T-helper 2 cell (primary cell): Measurements from ENCODE around the gene MIF4GD.
A peak's percentile ranks its signal among the peaks of the same experiment; 100 is the strongest.
"Not testable (repeated sequence)": the region's sequence is repeated elsewhere in the genome, so short reads cannot be mapped to it uniquely, and the experiment has no call there.

Experiments
- DNase-seq, 5 experiments: peaks; one replicate each; pipeline versions ENCODE4 v3.0.0 to v3.0.0-alpha.2; 2012 to 2022

Gene MIF4GD

DNA sequence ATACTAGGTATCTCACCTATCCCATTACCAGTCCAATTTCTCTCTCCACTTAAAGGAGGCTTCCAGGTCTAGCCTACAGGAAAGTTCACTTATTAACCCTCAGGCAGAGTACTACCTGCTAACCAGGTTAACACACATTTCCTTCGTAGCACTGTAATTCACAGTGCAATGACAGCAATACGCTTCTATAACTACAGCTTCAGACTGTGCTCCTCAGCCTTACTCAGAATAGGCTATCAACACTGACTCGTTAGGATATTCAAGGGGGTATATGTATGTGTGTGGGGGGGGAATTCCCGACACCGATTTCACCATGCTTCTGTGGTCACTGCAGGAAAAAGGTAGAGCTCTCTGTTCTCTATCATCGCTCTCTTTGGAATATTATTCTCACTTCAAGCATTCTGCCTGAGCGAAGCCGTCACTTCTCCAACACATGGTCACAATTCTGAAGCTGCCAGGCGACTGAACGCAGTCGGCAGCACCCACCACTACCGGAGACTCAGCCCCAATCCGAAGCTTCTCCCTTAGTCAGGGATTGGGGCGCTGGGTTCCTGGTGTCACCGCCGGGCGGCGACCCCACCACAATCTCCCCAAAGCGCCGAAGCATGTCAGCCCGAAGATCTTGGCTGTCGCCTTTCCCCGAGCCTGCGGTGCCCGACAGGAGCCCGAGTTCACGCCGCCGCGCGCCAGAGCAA is 10.2 kb downstream of the MIF4GD start:
- DNase-seq: peak in 3 of 5 experiments; percentile 14 to 45 (median 30)

- not testable (repeated sequence) for DNase-seq
These were observed 13.8 kb downstream of the MIF4GD start for GRCh38 chr17:75257228-75257627.

DNA sequence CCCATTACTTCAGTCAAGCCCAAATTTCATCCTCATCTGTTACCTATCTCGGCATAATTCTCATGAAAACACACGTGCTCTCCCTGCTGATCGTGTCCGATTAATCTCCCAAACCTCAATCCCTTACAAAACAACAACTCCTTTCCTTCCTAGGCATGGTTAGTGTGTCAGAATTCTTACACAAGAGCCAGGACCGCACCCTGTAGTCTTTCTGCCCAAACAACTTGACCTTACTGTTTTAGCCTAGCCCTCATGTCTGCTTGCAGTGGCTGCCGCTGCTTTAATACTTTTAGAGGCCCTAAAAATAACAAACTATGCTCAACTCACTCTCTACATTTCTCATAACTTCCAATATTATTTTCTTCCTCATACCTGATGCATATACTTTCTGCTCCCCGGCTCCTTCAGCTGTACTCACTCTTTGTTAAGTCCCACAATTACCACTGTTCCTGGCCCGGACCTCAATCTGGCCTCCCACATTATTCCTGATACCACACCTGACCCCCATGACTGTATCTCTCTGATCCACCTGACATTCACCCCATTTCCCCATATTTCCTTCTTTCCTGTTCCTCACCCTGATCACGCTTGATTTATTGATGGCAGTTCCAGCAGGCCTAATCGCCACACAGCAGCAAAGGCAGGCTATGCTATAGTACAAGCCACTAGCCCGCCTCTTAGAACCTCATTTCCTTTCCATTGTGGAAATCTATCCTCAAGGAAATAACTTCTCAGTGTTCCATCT is 14.9 kb downstream of the MIF4GD start:
- DNase-seq: not testable (repeated sequence)

DNA sequence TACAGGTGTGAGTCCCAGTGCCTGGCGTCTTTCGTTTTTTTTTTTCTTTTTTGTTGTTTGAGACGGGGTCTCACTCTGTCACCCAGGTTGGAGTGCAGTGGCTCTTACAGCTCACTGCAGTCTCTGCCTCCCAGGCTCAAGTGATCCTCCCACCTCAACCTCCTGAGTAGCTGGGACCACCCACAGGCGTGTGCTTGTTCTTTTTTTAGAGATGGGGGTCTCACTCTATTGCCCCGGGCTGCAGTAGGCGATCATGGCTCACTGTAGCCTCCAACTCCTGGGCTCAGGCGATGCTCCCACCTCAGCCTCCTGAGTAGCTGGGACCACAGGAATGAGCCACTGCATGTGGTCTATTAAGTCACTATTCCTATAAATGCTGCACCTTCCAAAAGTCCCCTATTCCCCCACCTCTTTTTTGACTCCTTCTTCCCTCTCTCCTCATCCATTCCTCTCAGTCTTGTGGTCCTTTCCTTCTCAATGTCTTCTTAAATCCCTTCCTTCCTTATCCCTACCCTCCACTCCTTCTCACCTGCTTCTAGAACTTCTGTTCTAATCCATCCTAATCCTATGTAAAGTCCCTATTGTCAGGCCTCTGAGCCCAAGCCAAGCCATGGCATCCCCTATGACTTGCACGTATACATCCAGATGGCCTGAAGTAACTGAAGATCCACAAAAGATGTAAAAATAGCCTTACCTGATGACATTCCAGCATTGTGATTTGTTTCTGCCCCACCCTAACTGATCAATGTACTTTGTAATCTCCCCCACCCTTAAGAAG is 18.8 kb downstream of the MIF4GD start:
- no peak for DNase-seq

DNA sequence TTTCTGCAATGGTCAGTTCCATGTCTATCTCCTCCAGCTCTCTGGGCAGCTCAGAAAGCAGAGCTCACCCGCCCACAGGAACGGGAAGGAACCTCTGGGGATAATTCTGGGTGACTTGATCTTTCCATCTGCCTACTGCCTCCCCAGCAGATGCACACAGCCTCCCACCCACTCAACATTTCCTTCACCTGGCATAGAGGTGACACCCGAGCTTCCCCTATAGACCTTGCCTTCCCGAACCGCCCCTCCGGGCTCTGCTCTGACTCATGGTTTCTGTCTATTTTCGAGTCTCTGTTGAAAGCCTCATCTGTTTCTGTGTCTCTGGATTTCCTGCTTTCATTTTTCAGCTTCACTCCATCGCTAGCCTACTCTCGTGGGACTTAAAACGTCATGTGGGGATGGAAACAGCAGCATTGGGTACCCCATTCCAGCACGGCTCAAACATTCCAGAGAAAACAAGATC is 21.0 kb downstream of the MIF4GD start:
- DNase-seq: peak in 2 of 5 experiments; percentile 74 to 79

DNA sequence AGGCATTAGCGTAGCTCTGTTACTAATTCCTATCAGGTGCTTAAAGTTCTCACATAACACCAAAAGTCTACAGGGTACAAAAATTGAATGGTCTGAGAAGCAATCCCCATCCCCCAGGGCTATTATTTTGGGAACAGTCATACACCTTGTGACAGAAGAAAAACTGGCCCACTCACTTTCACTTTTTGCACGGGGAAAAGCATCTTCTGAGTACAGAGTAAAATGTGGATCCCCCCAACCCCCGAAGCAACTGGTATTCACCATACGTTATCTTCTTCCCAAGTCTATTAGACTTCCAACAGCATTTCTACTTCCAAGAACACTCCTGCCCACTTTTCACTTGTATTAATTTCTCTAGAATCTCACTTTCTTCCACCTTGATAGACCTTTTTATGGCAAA is 21.5 kb downstream of the MIF4GD start:
- no peak for DNase-seq

- DNase-seq: no peak
These were observed 24.6 kb downstream of the MIF4GD start for GRCh38 chr17:75246404-75246803.

- no peak for DNase-seq
These were observed 26.0 kb downstream of the MIF4GD start for GRCh38 chr17:75245011-75245410.

- no peak for DNase-seq
These were observed 26.7 kb downstream of the MIF4GD start for GRCh38 chr17:75244133-75244866.

DNA sequence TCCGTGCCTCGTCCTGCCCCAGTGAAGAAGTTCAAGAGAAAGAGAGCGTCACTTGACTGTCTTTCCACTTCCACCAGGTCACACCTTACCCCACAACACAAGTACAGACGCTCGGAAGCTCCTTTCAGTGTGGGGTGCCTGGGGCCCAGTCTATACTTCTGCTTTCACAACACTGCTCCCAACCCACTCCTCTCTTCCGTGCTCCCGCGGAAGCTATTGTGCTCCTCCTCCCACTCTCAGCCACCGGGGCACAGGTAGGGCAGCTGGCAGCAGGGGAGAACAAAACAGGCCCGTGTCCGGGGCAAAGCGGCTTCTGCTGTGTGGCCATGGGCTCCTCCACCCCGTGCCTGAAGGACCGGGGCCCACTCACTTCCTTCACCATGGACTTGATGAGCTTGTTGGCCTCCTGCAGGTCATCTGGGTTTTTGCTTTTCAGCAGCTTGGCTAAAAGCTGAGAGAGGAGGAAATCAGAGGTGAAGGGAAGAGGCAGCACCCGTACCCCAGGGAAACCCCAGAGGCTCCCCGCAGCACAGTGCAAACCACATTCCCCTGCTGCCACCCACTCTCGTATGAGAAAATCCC is 28.5 kb downstream of the MIF4GD start:
- peak in 3 of 5 experiments; percentile 19 to 80 (median 69) for DNase-seq

GRCh38 chr17:75241996-75242460 is 29.0 kb downstream of the MIF4GD start:
- DNase-seq: peak in 1 of 5 experiments; percentile 37

DNA sequence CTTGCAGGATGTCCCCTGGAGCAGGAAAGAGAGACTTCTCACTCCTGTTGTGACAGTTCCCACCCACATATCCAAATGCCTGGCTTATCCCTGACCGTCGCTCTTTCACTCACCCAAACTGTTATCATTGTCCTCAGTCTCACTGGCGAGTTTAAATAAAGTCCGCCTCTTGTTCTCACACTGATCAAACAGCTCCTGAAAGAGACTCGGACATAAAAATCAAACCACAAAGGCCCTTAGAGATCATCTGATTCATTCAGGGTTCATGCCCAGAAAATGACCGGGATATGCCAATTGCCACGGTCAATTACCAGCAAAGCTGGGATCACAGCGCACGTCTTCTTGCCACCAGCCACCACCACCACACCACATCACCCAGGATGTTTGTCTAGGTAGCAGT is 29.5 kb downstream of the MIF4GD start:
- DNase-seq: no peak

DNA sequence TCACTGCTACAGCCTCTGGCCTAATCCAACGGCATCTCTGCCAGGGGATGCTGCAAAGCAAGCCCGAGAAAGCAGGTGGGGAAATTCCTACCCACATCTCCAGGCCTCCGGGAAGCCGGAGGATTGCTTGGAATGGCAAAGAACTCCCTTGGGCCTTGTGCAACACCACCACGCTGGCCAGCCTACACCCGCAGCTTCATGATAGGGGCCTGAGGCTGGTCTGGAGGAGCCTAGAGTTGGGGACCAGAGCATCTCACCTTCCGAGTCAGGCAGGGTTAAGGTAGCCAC is 29.9 kb downstream of the MIF4GD start:
- DNase-seq: no peak

GRCh38 chr17:75240394-75241142 is 30.5 kb downstream of the MIF4GD start:
- DNase-seq: peak in 3 of 5 experiments; percentile 10 to 47 (median 16)

GRCh38 chr17:75239778-75240393 is 31.1 kb downstream of the MIF4GD start:
- DNase-seq: no peak

DNA sequence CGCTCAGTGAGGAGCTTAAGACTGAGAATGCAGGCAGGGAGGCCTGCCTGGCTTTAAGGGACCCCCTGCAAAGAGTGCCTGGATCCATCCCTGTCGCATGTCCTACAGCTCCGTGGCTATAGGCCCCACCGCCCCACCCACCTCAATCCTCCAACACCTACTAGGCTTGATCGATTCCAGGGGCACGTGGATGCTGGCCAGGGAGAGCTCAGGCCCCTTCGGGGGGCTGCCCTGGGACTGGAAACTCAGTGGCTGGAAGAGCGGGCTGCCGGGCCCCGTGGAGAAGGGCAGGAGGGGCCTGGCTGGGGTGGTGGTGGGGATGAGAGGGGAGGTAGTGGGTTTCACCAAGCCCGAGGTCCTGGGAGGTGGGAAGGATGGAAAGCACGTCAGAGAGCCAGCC is 31.8 kb downstream of the MIF4GD start:
- no peak for DNase-seq

DNA sequence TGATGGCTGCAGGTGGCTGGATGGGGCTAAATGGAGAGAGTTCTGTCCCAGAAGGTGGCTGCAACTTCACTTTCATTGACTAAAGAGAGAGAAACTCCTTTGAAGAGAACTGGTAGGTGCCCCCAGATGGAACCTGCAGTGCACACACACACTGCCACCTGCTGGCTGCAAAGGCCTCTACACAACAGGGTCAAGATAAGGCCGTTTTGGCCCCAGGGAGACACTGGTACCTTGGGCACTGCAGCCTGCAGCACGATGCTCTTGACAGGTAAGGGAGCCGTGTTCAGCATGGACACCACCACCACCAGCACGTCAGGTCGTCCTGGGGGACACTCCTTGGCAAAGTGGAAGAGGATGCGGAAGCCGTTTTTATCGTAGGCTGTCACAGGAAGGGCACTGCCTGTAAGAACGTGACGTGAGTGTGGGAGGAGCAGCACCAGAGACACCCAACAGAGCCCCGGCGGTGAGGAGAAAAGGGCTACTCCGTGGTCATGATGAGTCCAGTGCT is 32.3 kb downstream of the MIF4GD start:
- DNase-seq: peak; percentile 29 to 82 (median 43)

DNA sequence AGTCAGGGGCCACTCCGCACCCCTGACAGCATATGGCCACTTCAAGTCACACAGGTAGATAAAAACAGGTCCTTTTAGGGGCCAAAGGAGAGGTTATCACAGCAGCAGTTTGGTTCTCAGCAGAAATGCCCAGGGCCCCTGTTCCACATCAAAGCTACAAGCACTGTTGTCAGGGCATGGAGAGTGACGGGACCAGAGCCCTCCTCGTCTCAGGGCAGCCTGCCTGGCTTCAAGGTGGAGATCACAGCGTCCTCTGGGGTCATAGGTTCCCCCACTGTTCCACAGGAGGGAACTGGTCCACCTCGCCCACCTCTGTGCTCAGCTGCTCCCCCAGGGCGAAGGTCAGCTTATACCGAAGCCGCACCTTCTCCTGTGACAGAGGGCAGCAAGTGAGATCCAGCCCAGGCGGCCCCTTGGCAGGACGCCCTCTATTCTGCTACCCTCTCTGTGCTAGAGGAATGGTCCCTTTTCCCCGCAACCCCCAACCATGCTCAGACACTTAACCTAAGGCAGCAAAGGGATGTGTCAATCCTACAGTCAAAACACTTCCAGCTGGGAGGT is 32.9 kb downstream of the MIF4GD start:
- DNase-seq: no peak

DNA sequence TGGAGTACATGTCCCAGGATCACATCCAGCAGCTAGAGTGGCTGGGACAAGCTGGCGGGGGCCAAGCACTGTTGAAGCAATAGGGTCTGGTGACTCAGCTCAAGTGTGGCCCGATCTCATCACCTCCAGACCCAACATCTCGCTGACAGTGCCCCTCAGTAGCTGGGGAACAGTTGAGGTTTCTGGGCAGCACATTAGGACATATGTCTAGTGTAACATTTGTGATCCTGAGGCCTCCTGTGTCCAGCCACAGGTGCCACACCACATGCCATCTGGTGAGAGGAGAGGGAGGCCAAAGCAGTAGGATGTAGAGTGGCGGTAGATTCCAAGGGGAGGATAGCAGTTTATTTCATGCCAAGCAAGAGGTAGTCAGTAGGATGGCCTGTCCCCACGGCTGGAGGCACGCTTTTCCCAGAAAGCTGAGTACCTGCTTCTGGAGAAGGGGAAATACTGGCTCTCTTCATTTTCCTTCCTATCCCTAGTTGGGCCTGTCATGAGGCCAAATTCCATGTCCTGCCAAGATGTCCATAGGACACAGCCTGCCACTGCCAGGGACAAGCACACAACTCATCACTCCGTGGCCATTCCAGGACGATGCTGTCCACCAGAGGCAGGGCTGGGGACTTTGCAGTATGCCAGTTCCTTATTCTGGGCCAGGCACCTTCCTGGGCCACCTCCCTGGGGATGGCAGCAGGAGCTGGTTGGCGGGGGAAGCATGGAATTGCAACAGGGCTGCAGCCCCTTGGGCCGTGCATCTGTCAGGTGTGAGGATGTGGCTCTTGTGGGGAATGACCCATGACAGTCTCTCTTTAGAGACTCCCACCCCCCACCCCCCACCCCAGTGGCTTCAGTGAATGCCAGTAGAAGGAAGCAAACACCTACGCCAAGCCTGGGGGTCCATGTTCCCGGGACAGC is 33.7 kb downstream of the MIF4GD start:
- no peak for DNase-seq
